Measurements from ENCODE around the gene TRNAU1AP.
A peak's percentile ranks its signal among the peaks of the same experiment; 100 is the strongest.
"Not testable (repeated sequence)": the region's sequence is repeated elsewhere in the genome, so short reads cannot be mapped to it uniquely, and the experiment has no call there.

The TRNAU1AP gene

DNA sequence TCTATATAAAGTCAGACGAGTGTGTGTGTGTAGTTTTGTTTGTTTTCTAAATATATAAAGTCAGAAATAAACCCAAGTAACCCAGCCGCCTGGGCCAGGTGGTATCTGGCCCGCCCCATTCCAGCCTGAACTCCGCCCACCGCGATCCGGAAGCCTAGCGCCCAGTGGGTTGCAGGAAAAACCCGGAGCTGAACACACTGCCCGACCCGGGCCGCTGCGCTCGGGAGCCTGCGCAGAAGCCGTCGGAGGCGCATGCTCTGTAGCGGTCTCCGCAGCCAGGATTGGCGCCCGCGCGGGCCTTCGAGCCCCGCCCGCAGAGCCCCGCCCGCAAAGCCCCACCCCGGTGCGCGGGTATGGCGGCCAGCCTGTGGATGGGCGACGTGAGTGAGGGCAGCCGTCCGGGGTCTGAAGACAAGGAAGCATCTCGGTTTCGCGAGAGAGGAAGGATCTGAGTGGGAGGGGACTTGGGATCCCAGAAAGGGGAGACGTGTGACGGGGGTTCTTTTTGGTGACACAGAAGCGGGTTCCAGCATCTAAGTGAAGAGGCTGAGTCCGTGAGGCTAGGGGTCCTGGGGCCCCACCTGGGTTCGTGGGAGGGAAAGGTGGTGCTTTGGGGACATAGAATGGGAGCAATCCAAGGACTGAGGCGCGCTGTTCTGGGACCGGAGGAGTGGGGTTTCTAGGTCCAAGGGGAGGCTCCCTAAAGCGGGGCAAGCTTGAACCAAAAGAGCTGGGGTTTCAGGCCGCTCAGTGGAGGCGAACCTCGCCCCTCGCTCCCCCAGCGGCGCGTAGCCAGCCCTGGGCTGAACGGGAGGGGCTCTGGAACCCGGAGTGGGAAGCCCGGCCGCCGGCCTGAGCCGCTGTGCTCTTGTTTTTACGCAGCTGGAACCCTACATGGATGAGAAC lies at the start of gene TRNAU1AP:
TSS of gene TRNAU1AP (plus strand) at position 328 of the 906 bp plus-strand sequence. CDS start at position 354, 26 bp downstream.
- DNase-seq (ENCODE audit: low read depth, low spot score): peak; percentile 94

DNA sequence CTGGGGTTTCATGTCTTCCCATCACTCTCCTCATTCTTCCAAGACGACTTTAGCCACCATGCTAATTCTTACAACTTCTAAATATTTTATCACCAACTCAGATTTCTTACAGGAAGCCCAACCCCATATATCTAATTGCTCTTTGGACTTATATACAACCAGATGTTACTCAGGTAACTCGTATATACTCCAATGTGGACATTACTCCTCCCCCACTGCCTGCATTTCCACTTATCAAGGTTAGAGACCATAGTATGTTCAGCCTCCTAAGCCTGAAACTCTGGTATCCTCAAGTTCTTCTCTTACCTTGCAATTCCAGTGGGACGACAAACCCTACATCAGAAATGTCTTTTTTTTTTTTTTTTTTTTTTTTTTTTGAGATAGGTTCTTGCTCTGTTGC lies 49.8 kb upstream of the TRNAU1AP start:
- no peak for DNase-seq (ENCODE audit: low read depth, low spot score)

DNA sequence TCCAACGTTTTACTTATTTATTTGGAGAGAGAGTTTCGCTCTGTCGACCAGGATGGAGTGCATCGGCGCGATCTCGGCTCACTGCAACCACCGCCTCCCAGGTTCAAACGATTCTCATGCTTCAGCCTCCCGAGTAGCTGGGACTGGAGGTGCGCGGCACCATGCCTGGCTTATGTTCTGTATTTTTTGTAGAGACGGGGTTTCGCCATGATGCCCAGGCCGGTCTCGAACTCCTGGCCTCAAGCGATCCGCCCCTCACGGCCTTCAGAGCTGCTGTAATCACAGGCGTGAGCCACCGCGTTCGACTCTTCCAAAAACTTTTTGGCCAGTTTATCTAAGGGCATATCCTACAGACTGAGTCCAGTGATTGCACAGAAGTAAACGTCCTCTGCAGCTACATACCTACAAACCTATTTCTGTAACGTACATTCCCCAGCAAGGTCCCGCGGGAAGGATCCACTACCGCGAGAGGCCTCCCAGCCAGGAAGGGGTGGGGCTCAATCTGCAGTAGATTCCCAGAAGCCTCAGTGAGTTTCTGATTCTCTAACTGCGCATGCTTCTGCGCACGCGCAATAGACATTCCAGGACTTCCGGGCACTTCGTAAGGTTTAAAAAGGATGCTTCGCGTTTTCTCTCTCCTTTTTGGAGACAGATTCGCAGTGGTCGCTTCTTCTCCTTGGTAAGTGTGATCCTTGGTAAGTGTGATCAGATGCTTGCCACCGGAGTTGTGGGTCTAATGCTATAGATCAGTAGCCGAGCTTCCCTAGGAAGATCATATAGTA lies 47.3 kb upstream of the TRNAU1AP start, which contains the start of gene RCC1:
TSS of gene RCC1 (plus strand) at position 638 of the 782 bp plus-strand sequence. CDS start 23,824 bp downstream, outside the sequence.
- DNase-seq (ENCODE audit: low read depth, low spot score): peak; percentile 94

DNA sequence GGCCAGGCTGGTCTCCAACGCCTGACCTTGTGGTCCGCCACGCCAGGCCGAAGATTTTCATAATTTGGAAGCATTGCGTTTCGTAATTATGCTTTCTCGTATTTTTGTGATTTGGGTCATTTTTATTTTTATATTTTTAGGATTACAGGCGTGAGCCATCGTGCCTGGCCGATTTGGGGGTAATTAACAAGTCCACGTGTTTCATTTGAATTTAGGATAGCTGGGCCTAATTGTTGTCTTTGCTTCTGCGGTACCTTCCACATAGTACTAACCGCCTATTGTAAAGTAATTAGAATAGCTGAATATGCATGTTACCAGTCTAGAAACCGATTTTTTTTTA lies 46.0 kb upstream of the TRNAU1AP start:
- no peak for DNase-seq (ENCODE audit: low read depth, low spot score)

DNA sequence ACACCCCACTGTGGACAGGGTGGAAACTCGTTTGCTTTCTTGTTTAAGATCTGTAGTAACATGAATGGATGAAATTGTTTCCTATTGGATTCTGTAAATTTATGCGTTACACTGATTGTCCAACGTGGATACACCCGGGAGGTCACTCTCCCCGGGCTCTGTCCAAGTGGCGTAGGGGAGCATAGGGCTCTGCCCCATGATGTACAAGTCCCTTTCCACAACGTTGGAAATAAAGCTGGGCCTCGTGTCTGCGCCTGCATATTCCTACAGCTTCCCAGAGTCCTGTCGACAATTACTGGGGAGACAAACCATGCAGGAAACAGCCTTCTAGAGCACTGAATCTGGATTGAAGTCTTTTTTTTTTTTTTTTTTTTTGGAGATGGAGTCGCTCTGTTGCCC lies 45.6 kb upstream of the TRNAU1AP start:
- DNase-seq (ENCODE audit: low read depth, low spot score): no peak

DNA sequence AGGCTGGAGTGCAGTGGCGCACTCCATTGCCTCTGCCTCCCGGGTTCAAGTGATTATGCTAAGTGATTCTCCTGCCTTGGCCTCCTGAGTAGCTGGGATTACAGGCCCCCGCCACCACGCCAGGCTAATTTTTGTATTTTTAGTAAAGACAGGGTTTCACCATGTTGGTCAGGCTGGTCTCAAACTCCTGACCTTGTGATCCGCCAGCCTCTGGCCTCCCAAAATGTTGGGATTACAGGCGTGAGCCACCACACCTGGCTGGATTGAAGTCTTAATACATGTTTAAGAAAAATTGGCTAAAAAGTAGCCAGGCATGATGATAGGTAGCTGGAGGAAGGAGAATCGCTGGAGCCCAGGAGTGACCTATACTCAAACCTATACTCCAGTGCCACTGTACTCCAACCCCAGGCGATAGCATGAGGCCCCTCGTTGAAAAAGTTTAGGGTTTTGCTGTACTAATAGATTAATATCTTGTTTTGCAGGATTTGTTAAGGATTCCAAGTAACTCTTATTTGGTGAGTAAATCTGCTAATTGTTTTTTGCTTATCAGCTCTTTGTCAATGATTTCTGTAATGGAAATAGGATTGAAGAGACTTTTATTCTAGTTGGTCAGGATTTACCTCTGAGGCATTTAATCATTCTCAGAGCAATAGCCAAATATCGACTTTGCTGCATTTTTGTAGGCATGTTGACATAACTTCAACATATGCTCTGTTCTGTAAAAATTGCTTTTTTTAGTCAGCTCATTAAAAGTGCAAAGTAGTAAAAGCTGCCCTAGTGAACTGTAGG lies 45.0 kb upstream of the TRNAU1AP start:
- DNase-seq (ENCODE audit: low read depth, low spot score): no peak

DNA sequence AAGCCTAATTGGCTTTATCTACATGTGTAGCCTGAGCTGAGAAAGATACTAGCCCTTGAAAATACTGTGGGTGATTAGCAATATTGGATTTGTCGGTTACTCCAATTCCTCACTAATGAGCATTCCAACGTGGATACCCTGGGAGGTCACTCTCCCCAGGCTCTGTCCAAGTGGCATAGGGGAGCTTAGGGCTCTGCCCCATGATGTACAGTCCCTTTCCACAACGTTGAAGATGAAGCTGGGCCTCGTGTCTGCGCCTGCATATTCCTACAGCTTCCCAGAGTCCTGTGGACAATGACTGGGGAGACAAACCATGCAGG lies 44.5 kb upstream of the TRNAU1AP start:
- no peak for DNase-seq (ENCODE audit: low read depth, low spot score)

DNA sequence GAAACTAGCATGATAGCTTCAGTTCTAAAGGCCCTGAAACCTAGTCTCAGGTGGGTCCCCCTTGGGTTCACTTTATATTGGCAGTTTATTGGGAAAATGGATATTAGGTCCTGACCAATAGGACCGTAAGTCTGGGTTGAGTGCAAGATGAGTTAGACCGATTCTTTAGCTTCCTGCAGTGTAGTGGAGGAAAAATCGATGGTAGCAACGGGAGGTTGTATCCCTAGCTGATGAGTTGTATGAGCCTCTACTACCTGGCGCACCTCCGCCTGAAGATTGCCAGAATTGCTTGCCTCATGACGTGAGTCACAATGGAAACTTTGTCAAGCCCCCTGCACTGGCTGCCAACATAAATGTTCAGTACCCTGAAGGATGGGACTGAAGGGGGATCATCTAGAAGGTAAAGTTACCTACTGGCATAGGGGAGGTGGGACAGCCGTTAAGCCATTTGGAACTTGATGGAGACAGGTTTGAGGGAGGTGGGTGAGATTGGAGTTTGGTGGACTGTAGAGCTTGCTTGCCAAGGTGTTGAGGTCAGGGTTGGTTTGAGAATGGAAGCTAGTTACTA lies 43.1 kb upstream of the TRNAU1AP start:
- no peak for DNase-seq (ENCODE audit: low read depth, low spot score)

DNA sequence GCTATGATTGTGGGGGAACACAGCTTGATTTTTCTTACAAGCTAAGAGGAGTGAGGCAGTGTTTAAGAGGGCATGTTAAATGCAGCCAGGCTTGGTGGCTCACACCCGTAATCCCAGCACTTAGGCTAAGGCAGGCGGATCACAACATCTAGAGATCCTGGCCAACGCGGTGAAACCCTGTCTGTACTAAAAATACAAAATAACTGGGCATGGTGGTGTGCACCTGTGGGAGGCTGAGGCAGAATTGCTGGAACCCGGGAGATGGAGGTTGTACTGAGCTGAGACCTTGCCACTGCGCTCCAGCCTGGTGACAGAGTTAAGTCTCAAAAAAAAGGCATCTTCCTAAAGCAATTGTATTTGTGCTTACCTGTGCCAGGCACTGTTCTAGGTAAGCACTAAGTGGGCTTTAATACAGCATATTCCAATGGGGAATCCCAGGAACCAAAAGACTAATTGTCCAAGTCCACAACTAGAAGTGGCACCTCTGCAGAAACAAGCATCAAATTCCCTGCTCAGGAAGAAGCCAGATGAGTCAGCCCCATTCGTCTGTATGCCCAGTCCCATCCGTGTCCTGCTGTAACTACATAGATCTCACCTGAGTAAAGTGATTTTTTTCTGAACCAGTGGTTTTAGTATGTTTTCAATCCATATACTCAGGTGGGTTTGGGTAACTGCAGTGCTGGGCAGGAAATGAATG lies 42.5 kb upstream of the TRNAU1AP start:
- no peak for DNase-seq (ENCODE audit: low read depth, low spot score)

DNA sequence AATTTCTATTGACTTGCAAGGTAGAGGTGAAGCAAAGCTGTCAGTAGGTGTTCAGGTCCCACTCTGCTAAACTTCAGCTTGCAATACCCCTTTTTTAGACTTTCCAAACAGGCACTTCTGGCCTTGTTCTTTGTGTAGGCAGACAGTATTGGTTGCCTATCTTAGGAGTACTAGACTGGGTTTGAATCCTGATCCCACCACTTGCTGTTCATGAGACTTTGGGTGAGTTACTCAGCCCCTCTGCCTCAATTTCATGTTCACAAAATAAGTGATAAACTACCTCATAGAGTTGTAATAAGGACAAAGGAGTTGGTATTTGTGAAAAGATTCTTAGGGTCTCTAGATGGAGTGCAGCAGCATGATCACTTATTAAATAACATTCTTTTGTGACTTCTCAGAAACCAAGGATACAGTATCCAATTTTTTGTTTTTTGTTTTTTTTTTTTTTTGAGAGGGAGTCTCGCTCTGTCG lies 41.9 kb upstream of the TRNAU1AP start:
- no peak for DNase-seq (ENCODE audit: low read depth, low spot score)

DNA sequence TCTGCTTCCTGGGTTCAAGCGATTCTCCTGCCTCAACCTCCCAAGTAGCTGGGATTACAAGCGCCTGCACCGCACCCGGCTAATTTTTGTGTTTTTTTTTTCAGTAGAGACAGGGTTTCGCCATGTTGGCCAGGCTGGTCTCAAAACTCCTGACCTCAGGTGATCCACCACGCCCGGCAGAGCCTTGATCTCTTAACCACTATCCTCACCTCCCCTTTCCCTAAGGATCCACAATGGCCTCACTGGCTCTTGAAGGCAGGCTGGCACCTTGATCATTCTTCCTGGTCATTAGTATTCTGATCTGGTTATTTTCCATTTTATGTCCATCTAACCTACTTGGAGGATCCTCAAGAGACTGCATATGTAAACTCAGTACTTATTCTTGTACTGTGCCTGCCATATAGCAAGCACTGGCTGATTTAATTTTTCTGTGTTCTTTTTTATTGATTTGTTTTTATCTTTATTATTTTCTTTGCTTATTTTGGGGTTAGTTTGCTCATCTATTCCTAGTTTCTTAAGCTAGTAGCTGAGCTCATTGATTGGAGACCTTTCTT lies 40.8 kb upstream of the TRNAU1AP start:
- DNase-seq (ENCODE audit: low read depth, low spot score): no peak

DNA sequence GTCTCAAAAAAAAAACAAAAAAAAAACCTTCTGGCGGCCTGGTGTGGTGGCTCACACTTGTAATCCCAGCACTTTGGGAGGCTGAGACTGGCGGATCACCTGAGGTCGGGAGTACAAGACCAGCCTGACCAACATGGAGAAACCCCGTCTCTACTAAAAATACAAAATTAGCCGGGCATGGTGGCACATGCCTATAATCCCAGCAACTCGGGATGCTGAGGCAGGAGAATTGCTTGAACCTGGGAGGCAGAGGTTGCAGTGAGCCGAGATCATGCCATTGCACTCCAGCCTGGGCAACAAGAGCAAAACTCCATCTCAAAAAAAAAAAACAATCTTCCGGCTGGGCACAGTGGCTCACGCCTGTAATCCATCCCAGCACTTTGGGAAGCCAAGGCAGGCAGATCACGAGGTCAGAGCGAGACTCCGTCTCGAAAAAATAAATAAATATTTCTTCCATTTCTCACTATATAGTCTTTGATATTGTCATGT lies 38.4 kb upstream of the TRNAU1AP start:
- not testable (repeated sequence) for DNase-seq (ENCODE audit: low read depth, low spot score)

DNA sequence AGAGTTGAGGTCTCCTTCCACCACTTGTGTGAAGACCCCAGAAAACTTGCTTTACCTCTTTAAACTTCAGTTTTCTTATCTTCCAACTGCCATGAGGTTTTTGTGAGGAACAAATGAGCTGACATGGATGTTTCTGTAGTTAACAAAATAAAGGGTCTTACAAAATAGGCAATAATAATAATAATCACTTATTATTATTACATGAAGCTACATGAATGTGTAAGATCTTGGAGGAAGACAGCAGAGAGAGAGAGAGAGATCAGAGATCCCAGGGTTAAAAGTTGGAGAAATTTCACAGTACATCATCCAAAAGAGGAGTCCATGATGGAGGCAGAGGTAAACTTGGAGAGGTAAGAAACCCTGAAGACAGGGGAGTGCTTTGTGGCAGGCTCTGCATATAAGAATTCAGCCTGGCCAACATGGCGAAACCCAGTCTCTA lies 36.3 kb upstream of the TRNAU1AP start:
- no peak for DNase-seq (ENCODE audit: low read depth, low spot score)

DNA sequence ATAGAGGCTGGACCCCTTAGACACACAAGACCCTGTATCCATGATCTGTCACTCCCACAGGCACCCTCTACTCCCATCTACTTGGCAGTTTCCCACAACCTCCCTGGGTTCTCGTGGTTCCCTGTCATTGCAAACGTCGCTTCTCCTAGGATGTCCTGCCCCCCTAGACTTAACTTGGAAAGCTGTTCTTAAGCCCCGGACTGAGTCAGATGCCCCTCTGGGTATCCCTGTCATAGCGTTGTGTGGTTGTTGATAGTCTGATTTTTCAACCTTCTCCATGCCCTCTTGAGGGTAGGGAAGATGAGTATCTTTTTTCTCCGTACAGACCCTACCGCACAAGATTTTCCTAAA lies 35.3 kb upstream of the TRNAU1AP start:
- DNase-seq (ENCODE audit: low read depth, low spot score): no peak

DNA sequence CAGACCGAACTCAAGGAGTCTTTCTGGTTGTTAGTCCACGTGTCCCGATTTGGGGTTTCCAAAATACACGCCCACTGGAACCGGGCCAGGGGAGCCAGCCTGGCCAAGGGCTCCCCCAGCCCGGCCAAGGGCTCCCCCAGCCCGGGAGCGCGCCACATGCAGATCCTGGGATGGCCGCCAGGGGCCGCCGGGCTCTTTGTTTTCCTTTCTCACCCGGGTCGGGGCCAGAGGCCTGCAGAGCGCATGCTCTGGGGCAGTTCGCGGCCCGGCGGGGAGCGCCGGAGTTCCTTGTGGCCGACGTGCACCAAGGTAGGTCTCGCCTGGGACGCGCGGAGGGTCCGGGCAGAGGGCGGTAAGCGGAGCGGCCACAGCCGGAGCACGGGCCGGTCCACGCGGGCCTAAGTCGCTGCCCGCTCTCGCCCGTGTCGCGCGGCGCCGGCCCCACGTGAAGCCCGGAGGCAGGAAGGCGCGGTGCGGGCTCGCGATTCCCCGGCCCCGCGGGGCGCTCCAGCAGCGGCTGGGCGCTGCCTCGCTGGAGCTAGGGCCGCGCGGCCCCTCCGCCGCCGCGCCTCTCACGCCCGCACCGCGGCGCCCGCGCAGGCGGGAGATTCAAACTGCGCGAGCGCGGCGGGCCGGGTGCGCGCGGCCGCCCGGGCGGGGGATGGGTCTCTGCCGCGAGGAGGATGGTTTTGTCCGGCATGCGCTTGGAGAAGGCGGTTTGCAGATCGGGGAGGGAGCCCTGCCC lies 34.7 kb upstream of the TRNAU1AP start:
- DNase-seq (ENCODE audit: low read depth, low spot score): peak; percentile 78

DNA sequence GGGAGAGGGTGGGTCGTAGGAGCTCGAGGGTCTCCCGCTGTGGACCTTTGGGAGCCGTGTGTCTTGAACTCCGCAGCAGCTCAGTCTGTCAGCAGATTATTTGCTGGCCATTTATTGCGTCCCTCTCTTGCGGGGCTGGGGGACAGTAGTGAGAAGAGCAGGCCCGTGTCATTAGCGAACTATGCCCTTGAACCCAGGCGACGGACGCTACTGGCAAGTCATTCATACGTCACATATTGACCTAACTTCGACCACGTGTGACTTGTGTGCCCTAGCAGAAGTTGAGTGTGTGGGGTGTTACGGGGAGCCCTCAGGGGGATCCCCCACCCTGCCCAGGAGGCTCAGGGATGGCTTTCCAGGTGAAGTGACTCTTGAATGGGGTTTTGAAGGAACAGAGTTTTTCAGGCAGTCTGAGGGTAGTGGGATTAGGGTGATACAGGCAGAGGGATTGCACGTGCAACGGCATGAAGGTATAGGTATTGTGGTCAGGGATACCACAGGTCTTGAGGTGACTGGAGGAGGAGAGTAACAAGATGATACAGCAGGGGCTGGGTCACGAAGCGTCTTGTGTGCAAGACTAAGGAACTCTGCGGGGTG lies 34.0 kb upstream of the TRNAU1AP start:
- no peak for DNase-seq (ENCODE audit: low read depth, low spot score)

DNA sequence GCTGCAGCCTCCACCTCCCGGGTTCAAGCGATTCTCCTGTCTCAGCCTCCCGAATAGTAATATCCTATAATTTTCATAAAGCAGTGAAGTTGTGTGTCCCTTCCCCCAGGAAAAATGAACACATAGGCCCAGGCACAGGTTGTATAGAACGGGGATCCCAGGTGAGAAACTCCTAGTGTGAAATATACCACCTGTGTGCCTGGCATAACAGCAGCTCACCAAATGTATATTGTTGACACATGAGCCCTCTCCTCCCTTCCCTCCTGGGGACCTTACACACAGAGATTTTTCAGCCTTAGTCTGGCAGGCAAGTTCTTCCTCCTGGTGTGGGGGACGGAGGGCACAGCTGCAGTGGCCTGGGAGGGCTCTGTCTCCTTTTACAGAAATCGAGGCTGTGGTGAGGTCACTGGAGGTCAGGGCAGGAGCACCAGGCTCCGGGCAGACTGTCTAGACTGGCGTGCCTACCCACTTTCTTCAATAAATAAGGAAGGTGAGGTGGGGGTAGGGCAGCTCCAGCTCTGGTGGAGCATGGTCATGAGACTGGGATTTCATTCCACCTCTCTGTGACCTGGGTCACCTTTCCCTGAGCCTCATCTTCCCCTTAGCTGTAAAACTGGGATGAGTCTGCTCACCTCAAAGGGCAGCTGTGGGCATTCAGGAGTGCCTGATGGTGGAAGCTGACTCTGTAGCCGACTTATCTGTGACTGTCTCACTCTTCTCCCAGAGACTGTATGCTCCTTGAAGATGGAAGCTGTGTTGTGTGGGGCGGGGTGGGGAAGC lies 32.7 kb upstream of the TRNAU1AP start:
- no peak for DNase-seq (ENCODE audit: low read depth, low spot score)

DNA sequence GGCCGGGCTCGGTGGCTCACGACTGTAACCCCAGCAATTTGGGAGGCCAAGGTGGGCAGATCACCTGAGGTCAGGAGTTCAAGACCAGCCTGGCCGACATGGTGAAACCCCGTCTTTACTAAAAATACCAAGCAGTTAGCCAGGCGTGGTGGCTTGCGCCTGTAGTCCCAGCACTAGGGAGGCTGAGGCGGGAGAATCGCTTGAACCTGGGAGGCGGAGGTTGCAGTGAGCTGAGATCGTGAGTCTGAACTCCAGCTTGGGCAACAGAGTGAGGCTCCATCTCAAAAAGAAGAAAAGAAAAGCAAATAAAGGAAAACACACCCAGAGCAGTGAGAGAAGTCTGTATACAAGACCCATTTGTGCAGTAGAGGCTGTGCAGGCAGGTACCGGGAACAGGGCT lies 32.1 kb upstream of the TRNAU1AP start:
- DNase-seq (ENCODE audit: low read depth, low spot score): not testable (repeated sequence)

All from activated CD4-positive, CD25-positive, alpha-beta regulatory T cell treated with anti-CD3 and anti-CD28 coated beads, Interleukin-2, amount 50 U/mL, for 16 hours (primary cell).